Activated CD4-positive, alpha-beta T cell treated with anti-CD3 and anti-CD28 coated beads for 4 hours (primary cell): ENCODE measurements around the gene OS9.

ENCODE experiments used
- DNase-seq, 2 donors: peaks; one replicate each; pipeline ENCODE4 v3.0.0-alpha.2; 2020

The OS9 gene

DNA sequence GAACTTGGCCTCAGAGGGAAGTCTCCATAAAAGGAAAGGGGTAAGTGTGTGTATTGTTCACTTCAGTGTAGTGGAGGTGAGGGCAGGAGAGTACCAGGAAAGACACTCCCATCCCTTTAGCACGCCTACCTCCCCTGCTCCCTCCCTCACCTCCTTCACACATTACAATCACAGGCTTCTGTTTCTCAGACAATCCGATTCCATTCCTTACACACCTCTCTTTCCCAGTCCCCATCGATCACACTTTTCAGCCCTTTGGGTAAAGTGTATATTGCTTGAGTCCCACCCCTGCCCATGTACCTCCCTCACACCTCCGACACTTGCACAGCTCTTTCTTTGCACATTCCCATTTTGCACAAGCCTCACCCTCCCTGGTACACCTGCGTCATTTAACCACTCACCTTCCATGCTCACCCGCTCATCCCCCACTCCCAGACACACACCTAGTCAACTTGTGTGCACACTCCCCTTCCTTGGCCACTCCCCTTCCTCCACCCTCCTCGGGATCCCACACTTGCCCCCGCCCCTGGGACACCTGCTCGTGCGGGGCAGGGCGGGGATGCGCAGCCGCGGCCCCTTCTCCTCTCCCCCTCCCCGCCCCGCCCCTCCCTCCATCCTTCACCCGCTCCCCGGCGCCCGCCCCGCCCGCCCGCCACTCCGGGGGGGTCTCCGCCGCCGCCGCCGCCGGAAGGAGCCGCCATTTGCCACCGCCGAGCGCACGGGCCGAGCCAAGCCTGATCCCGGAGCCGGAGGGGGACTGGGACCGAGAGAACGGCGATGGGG, 60.7 kb downstream of the OS9 start, which contains the start of gene MARCHF9:
MARCHF9 (plus strand) TSS at position 693 of the 783 bp plus-strand sequence. CDS start 426 bp downstream, outside the sequence.
- peak; percentile 86 to 87 for DNase-seq

DNA sequence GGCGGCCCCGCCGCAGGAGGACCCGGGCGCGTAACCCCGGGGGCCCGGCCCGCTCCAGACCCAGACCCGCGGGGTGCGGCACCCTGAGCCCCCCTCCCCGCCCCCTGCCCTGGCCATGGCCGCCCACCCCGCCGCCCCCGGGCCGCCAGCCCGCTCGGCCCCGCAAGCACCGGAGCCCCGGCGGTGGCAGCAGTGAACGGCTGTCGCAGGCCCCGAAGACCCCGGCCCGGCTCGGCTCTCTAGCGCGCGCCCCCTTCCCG, 61.2 kb downstream of the OS9 start:
- DNase-seq: no peak

DNA sequence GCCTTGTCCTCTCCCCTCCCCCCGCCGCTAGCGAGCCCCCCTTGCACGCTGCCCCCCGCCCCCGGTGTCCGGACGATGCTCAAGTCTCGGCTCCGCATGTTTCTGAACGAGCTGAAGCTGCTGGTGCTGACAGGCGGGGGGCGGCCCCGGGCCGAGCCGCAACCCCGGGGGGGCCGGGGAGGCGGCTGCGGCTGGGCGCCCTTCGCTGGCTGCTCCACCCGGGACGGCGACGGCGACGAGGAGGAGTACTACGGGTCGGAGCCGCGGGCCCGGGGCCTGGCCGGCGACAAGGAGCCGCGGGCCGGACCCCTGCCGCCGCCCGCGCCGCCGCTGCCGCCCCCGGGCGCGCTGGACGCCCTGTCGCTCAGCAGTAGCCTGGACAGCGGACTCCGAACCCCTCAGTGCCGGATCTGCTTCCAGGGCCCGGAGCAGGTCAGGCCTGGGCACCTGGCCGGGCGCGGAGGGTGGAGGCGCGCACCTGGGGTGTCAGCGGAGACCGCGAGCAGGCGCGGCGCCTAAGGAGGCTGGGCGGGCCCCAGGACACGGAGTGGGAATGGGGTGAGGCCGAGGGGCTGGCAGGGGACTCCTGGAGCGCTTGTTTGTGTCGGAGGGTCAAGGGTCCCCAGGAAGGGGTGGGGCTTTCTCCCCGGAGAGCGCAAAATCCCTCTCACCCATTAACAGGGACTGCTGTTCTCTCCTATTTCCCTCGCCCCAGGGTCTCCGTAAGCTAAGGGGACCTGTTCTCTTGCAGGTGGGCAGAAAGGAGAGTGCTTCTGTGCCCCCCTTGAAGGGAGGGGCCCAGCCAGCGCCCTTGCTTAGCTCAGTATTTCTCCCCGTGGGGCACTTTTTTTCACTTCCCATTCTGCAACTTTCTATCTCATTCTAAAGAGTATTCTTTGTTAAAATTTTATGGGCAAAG, 61.8 kb downstream of the OS9 start:
- DNase-seq: peak; percentile 29 to 33

DNA sequence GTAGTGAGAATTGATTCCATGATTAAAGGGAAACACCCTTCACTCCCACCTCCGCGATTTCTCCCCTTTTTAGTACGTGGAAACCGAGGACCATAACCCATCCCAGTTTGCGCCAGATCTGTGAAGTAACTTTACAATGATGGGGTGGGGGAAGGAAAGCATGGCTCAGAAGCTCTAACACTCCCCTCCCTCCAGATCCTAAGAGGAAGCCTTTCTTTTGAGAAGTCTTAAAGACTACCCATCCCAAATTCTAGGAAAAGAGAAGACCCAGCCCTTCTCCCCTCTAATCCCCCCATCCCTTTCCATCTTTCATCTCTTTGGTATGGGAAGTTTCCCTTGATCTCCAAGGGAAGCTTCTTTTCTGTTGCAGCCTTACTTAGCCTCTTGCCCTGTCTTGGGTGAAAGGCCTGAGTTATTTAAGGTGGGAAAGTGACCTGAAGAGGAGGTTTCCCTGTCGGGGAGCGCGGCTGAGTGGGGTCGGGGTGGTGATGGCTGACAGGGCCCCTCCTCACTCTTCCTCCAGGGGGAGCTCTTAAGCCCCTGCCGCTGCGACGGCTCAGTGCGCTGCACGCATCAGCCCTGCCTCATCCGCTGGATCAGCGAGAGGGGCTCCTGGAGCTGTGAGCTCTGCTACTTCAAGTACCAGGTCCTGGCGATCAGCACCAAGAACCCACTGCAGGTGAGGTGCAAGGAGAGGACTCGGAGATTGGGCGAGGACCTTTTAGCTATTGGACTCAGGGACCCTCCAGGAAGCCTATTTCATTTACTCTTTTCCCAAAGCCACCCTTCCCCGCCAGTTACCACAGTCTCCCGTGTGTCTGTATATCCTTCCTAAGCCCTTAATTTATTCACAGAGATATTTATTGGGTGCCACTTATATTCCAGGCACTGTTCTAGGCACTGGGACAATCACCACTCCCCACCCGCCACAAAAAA, 62.7 kb downstream of the OS9 start:
- DNase-seq: peak; percentile 66 to 71

DNA sequence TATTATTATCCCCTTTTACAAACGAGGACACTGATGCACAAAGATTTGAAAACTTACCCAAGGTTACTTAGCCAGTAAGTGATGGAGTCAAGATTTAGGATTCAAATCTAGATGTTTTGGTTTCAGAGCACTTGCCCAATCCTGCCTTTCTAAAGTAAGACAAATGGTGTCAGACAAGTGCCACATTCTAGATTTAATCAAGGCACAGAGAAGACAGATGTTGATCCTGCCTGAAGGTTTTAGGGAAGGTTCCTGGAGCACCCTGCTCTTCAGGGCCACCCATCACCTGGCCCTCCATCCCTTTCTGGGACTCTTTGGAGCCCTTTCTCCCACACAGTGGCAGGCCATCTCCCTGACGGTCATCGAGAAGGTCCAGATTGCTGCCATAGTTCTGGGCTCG, 63.8 kb downstream of the OS9 start:
- DNase-seq: no peak

DNA sequence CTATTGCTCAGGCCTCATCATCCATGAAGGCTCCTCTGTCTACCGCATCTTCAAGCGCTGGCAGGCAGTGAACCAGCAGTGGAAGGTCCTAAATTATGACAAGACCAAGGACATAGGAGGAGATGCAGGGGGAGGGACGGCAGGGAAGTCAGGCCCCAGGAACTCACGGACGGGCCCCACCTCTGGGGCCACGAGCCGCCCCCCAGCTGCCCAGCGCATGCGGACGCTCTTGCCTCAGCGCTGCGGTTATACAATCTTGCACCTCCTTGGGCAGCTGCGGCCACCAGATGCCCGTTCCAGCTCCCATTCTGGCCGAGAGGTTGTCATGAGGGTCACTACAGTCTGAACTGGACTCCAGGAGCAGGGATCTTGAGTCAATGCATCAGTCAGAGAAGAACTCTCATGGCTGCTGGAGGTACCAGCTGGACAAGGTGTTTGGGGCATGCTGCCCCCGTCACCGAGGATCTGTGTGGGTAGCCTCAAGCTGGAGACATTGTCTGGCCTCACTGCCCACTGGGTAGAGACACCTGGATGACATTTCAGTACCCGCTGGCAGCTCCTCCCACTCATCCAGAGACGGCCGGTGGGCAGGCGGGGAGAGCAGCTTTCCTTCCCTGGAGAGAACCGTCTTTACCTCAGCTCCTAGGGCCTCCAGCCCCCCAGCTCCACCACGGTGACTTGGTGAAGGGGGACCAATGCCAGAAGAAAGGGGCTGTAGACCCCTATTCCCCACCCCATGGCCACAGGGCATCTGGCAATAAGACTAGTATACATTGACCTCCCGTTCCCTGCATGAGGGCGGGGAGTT, 64.8 kb downstream of the OS9 start:
- no peak for DNase-seq

DNA sequence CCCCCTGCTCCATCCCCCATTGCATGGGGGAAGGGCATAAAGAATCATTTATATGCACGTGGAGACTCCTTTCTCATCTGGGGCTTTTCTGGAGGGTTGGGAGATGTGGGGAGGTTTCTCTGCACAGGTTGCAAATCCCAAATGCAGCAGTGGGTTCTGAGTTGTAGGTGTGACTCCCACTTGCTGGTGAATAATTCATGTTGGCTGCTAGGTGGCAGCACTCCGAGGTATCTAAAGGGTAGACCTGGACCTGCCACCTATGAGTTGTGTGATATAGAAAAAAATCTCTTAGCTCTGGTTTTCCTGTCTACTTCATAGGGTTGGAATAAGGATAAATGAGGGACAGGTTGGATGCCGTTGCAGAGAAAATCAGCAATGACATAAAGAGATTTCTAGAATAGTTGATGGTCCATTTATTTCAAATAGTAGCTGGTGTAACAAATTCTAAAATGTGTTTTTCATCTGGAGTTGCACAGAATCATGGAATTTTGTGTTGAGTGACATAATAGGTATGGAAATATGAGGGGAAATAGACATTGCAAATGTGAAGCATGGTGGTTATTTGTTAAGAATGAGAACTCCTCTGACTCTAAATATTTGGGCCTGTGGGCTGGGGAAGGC, 65.5 kb downstream of the OS9 start:
- peak; percentile 49 to 51 for DNase-seq

DNA sequence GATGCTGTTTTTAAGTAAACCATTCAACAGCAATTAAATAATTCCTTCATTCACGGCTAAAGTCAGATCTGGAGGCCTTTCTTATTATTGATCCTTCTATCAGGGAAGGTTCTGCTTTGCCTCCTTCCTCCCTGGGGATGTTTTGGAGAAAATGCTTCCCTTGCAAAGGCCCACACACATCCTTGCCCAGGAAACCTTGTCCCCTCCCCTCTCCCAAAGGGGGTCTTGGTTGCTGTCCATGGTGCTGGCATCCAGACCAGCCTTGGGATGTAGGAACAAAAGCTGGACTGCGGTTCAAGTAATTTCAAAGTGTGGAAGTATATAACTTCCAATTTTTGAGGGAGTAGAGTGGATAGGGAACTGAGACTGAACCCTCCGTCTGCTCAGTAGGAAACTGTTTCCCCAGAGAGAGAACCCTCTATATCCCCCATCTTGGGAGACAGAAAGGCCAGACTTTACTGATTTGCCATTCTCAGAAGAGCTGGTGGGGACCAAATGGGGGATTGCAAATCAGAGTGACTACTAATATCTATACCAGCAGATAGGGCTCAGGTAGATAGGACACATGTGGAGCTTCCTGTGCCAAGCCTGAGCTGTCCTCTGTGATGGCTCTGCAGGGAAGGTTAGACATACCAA, 66.5 kb downstream of the OS9 start:
- no peak for DNase-seq

DNA sequence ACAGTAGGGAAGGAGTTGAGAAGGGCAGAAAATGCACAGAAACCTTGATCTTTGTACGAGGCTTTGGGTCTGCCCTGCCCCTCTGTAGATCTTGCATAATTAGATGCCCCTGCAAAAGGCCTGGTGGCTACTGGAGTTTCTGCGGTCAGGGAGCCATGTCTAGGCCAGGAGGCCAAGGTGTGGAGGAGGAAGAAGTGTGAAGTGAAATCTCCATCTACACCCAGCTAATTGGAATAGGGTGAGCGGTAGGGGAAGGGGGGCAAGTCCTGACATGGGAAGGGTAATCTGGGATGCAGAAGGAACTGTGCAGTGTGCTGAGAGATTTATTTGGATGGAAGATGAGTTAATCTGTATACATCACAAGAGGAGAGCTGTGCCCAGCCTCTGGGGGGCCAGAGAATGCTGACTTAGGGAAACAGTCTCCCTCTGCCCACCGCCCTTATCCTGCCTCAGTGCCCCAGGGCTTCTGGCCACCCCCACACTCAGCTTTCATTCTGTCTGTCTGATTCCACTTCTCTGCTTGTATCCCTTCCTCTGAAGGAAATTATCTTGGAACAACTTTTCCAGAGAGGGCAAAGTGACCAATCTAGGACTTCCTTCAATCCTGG, 67.6 kb downstream of the OS9 start:
- DNase-seq: no peak

DNA sequence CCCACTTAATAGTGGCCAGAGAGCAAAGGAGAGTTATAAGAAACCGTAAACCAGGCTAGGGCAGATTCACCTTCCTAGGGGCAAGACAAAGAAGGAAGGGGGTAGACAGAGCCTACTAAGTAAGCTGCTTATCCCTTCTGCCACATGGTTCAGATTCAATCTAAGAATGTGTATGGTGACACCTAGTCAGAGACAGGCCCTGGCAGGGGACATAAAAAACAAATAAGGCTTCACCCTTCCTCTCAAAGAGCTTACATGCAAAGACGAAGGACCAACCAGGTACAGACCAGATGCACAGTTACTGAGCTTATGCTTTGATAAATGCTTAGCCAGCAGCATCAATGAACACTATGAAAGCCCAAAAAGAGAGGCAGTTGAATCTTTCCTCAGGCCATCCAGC, 68.5 kb downstream of the OS9 start:
- DNase-seq: no peak

DNA sequence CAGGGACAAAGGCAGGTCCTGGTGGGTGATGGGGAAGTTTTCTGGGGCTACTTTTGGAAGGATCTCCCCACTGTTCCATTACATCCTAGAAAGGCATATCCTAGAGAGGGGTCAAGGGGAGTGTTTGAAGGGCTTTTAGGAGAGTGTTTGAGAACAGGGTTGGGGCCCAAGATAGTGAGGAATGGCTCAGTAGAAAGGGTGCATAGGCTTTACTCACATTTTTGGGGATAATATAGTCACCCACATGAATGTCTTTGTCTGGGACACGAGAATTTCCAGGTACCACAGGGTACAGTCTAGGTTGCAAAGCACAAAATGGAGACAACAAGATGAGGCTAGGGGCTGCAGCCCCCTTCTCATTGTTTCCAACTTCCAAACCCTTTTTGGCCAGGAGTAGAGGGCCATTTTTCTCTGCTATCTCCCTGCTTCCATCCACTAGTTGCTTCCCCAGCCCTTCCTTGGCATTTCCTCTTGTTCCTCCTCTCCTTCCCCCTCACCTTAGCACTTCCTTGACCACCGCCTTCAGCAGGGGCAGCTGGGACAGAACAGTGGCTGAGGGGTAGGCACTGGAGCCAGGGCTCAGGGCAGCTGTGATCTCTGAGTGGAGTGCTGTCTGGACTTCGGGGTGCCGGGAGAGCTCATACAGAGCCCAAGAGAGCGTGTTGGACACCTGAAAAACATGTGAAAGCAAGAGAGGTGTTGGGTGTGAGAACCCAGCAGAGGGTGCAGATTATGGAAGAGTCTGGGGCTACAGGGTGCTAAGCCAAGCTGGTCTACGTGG, 70.1 kb downstream of the OS9 start:
- DNase-seq: no peak

DNA sequence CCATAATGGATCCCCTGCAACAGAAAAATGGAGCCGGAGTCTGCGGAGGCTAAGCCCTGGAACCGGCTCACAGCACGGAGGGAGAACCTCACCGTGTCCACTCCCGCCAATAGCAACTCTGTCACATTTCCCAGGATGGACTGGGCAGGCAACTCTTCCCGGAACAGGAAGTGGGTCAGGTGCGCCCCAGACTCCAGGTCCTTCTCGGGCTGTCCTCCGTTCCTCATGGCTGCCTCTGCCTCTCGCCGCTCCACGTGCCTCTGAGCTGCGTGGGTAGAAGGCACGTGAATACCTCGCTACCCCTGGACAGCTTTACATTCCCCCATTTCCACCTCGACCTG, 70.7 kb downstream of the OS9 start:
- DNase-seq: no peak

DNA sequence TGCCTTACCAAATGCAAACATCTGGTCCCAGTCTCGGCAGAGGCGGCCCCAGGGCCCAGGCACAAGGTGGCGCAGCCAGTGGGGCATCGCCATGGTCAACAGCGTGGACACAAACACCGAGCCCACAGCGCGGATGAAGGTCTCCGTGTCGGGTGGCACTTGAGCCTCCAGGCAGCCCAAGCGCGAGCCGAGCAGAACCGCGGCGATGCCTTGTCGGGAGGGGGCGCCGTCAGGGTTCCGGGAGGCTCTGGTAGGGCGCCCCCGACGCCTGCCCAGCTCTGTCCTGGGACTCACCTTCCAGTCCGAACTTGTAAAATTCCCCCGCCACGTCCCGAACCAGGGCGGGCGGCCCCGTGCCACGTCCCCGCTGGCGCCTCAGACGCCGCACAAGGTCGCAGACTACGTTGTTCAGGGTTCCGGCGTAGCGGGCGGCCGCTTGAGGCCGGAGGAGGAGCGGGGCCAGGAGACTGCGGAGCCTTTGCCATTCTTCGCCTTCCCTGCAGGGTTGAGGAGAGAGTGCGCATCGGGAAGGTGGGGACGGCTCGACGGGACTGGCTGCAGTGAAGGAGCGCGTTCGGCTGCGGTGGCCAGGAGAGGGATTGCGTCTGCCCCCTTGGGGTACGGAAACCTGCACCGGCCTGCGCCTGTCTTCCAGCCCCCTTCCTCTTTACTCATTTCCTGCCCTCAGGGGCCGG, 71.2 kb downstream of the OS9 start:
- DNase-seq: peak; percentile 60 to 64

DNA sequence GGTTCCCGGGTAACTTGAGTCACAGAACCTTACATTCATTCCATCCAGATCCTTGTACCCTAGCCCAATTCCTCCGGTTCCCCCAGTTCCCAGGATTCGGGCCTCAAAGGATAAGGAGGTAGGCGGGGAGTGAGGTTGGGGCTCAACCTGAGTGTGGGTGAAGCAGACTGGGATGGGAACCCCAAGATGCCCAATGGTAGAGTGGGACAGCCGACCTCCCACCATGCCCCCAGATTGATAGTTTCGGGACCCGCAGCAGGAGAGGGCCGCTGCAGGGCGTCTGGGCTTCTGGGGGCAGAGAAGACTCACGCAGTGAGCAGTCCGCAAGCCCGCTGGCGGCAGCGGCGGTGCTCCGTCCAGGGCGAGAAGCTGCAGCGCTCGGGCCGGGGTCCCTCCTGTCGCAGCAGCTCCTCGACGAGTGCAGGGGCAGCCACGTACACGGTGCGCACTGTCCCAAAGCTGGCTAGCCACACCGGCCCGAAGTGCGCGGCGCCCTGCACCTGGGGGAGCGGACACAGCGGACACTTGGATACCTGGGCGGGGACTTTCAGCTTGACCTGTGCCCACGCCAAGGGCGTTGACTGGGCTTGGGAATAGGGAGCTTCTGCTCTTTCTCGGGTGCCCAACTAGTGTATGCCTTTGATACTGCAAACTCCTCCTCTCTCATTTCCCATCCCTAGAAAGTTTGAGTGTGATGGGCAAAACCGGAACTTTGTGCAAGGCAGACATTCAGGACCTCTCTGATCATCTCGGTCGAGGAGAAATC, 71.9 kb downstream of the OS9 start:
- no peak for DNase-seq

DNA sequence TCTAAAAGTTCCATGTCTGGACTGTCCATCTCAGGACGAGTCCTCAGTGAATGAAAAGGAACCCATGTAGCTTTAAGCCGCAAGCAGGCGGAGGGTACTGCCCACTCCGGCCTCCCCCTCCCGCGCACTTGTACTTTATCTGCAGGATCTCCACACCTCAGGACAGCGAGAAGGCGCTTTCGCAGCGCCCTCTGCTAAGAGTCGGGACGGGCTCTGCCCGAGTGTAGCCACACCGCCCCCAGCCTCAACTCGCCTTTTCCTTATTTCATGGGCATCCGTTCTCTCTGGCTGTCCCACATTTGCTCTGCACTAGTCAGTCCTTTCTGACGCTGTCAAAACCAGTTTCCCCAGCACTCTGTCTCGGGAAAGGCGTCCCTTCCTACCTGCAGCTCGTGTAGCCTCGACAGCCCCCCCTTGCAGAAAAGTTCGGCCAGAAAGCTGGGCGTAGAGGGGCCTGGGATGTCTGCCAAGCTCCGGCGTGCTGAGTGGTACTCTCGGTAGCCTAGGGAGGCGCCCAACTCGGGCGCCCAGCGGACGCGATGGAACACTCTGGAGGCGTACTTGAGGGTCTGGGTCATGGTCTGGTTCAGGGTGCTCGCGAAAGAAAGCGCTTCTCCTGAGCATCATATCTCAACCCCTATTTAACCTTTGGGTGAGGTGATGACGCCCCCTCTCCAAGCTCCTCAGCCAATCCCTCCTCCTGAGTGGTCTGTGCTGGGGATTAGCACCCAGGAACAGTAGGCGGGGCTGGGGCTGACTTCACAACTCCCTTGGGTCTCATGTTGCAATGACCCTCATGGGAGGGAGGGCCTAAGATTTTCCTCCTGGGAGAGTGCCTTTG, 72.8 kb downstream of the OS9 start, which contains the start of gene CYP27B1:
CYP27B1 (minus strand) TSS at position 615 of the 841 bp plus-strand sequence; CDS start at position 578, 37 bp downstream.
- no peak for DNase-seq

DNA sequence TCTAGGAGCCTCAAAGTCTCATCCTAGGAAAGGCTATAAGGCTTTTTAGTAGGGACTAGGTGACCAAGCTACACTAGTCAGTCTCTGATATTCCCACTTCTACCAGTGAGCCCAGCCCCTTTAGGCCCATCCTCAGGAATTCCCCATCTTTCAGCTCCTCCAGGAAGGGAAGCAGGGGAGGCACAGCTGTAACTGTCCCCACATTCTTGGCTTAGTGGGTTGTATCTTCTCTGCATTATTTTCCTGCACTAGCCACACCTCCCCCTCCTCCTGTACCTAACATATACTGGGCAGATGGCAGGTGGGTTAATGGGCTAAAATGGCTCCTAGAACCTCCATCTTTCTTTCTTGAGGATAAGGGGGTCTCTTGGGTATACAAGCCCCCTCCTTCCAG, 73.4 kb downstream of the OS9 start:
- no peak for DNase-seq

DNA sequence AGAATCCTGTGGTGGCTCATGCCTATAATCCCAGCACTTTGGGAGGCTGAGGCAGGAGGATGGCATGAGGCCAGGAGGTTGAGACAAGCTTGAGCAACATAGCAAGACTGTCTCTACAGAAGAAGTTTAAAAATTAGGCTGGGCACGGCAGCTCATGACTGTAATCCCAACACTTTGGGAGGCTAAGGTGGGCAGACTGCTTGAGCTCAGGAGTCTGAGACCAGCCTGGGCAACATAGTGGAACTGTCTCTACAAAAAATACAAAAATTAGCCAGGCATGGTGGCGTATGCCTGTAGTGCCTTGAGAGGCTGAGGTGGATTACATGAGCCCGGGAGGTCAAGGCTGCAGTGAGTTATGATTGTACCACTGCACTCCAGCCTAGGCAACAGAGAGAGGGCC, 73.9 kb downstream of the OS9 start:
- no peak for DNase-seq

DNA sequence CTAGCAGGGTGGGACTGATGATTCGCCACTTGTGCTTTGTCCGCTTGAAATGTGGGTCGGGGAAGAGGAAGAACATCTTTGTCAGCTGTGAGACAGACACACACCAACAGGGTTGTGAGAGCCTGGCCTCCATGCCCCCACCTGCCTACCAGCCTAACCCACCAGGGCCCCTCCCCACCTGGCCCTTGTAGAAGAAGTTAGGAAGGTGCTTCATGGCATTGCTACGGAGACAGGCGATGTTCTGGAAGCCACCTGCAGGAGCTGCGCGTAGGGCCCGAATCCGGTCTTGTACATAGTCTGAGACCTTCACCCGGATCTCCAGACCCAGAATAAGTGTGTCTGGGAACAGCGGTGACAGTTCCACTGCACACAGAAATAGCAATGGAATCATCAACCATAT, 75.7 kb downstream of the OS9 start:
- DNase-seq: no peak
